Skin epidermis (tissue), 12 donors: ENCODE measurements around the gene LSR.

Experiments
- H3K27ac ChIP-seq, 21 experiments: fragments of 200-600 bp; sonication (generic) in 11 of 21; one replicate each; pipeline ENCODE4 v1.5.0; 2020; ENCODE audit warnings: mild to moderate bottlenecking in 3 of 21, inconsistent platforms in 2 of 21, moderate library complexity in 2 of 21
- H3K4me3 ChIP-seq, 7 experiments: fragments of 200-600 bp; sonication (generic) in 2 of 7; one replicate each; pipeline ENCODE4 v1.5.0; 2020; ENCODE audit warnings: inconsistent platforms in 2 of 7, mild to moderate bottlenecking in 2 of 7, moderate library complexity in 1 of 7

LSR gene

DNA sequence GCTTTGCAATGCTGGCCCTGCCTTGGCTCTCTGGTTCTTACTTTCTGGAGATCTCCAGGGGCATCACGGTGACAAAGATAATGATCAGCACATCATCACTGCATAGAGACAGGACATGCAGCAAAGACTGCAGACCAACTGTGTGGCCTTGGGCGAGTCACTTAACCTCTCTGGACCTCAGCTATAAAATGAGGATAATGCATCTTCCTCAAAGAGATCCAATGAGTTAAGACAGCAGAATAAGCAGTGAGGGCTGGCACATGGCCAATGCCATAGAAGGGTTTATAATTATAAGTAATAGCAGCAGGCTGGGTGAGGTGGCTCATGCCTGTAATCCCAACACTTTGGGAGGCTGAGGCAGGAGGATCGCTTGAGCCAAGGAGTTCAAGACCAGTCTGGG is 45.5 kb downstream of the LSR start:
- Histone ChIP-seq H3K27ac (no peak overlapping the region), H3K4me3 (no peak overlapping the region)

- no peak overlapping the region for H3K27ac ChIP-seq
- no peak overlapping the region for H3K4me3 ChIP-seq
Observed at GRCh38 chr19:35294859-35295791, 46.3 kb downstream of the LSR start.

DNA sequence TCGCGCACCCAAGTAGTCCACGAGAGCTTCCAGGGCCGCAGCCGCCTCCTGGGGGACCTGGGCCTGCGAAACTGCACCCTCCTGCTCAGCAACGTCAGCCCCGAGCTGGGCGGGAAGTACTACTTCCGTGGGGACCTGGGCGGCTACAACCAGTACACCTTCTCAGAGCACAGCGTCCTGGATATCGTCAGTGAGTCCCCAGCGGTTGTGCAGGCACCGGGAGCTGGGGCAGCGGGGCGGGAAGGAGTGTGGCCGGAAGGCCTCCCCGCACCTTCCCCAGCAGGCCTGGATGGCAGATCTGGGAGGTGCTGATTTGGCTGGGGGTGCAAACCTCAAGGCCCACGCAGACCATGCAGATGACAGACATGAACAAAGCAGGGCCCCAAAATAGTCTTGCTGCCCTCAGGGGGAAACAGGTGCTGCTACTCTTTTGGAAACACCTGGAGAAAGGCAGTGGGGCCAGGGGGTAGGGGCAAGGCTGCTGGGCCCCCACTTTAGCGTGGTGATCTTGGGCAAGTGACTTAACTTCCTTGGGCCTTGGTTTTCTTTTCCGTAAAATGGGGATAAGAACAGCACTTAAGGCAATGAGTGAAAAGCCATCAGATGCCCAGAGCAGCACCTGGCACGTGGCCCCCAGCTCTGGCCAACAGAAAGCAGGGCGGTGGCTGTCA is 47.1 kb downstream of the LSR start:
- no peak overlapping the region for H3K4me3 ChIP-seq
- H3K27ac ChIP-seq = no peak overlapping the region

DNA sequence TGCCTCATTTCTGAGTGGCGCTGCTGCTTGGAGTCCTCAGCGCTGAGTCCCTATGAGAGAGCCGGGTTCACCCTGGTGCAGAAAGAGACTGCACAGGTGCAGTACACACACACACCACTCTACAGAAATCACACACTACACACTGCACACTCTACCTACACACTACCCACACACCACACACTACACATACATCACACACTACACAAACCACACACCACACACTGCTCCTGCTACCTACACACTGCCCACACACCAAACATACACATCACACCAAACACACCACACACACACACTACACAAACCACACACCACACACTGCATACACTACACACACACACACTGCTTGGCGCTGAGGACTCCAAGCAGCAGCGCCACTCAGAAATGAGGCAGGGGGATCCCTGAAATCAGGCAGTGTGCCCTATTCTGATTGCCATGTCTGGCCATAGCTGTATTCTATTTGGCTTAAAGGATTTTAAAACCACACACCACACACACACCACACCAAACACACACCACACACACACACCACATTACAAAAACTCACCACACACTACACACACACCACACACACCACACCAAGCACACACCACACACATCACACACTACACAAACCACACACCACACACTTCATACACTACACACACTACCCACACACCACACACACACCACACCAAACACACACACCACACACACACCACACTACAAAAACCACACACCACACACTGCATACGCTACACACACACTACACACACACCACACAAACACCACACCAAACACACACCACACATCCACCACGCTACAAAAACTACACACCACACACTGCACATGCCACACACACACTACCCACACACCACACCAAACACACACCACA is 48.1 kb downstream of the LSR start:
- no peak overlapping the region for H3K4me3 ChIP-seq
- no peak overlapping the region for H3K27ac ChIP-seq

DNA sequence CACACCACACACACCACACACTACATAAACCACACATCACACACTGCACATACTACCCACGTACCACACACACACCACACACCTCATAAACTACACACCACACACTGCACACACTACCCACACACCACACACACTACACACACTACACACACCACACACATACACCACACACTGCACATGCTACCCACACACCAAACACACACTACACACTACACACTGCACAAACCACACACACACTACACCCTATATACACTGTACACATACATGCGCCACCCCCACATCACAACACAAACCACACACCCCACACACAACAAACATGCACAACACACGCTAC is 48.7 kb downstream of the LSR start:
- no peak overlapping the region for H3K27ac ChIP-seq
- no peak overlapping the region for H3K4me3 ChIP-seq

- H3K4me3 ChIP-seq = no peak overlapping the region
- no peak overlapping the region for H3K27ac ChIP-seq
Observed at GRCh38 chr19:35297922-35298321, 49.1 kb downstream of the LSR start.

DNA sequence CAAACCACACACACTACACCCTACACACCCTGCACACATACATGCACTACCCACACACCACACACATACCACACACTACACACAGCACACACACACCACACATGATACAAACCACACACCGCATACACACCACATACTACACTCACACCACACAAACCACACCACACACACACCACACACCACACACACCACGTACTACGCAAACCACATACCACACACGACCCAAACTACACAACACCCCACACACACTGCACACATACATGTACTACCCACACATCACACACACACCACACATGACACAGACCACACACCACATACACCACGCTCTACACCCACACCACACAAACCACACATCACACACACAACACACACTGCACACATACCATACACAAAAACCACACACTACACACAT is 49.8 kb downstream of the LSR start:
- Histone ChIP-seq H3K27ac (no peak overlapping the region), H3K4me3 (no peak overlapping the region)

DNA sequence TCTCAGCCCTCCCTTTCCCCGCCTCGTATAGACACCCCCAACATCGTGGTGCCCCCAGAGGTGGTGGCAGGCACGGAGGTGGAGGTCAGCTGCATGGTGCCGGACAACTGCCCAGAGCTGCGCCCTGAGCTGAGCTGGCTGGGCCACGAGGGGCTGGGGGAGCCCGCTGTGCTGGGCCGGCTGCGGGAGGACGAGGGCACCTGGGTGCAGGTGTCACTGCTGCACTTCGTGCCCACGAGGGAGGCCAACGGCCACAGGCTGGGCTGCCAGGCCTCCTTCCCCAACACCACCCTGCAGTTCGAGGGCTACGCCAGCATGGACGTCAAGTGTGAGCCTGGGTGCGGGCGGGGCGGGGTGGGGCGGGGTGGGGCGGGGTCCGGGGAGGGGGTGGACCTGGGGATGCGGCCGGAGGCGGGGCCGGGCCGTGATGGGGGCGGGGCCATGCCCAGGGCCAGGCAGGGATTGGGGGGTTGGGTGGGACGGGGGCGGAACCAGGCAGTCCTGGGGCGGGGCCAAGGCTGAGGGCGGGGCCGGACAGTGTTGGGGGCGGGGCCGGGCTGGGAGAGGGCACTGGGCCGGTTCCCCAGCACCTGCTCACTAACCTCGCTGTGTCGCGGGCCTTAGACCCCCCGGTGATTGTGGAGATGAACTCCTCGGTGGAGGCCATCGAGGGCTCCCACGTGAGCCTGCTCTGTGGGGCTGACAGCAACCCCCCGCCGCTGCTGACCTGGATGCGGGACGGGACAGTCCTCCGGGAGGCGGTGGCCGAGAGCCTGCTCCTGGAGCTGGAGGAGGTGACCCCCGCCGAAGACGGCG is 50.9 kb downstream of the LSR start:
- Histone ChIP-seq H3K4me3 (no peak overlapping the region), H3K27ac (no peak overlapping the region)

- Histone ChIP-seq H3K27ac (no peak overlapping the region), H3K4me3 (no peak overlapping the region)
Observed at GRCh38 chr19:35300339-35300649, 51.5 kb downstream of the LSR start.

DNA sequence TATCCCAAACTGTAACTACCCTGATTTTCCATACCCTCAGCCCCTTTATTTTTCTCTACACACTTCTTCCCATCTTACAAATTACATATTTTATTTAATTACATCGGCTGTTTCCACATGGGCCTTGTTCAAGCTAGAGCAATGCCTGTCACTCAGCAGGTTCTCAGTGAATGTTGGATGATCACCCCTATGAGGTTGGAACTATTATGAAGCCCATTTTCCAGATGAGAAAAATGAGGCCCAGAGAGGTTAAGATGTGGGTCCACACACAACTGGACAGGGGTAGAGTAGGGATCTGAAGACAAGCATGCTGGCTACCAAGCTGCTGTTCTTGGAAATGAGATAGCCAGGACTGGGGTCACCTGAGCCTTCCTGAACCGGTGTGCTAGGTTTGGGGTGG is 53.2 kb downstream of the LSR start:
- H3K4me3 ChIP-seq = no peak overlapping the region
- no peak overlapping the region for H3K27ac ChIP-seq

- no peak overlapping the region for H3K27ac ChIP-seq
- no peak overlapping the region for H3K4me3 ChIP-seq
Observed at GRCh38 chr19:35302446-35302845, 53.6 kb downstream of the LSR start.

DNA sequence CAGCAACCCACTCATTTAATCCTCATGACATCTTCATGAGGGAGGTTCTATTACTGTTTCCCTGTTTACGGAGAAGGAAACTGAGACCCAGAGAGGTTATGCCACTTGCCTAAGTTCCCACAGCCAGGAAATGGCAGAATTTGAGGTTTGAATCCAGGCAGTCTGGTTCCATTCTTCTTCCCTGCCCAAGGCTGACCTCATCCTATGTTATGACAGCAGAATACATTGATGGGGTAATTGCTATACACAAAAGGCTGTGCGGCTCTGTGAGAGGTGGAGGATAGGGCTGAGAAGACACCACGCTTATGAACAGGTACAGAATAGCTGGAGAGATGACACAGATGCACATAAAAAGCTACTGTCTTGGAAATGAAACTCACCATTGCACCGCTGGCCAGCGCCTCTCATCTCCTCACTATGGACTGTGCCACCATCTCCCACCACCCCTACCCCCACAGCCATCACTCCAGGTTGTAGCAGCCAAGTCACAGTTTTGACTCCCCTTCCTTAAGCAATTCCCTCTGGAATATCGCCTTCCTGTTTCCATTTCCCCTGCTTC is 54.6 kb downstream of the LSR start:
- Histone ChIP-seq H3K27ac (no peak overlapping the region), H3K4me3 (no peak overlapping the region)

GRCh38 chr19:35304036-35304435 is 55.2 kb downstream of the LSR start:
- no peak overlapping the region for H3K27ac ChIP-seq
- no peak overlapping the region for H3K4me3 ChIP-seq

- Histone ChIP-seq H3K27ac (no peak overlapping the region), H3K4me3 (no peak overlapping the region)
Observed at GRCh38 chr19:35305181-35305580, 56.4 kb downstream of the LSR start.

- Histone ChIP-seq H3K27ac (no peak overlapping the region), H3K4me3 (no peak overlapping the region)
Observed at GRCh38 chr19:35306473-35307246, 57.9 kb downstream of the LSR start.

GRCh38 chr19:35307931-35308330 is 59.1 kb downstream of the LSR start:
- no peak overlapping the region for H3K4me3 ChIP-seq
- no peak overlapping the region for H3K27ac ChIP-seq

DNA sequence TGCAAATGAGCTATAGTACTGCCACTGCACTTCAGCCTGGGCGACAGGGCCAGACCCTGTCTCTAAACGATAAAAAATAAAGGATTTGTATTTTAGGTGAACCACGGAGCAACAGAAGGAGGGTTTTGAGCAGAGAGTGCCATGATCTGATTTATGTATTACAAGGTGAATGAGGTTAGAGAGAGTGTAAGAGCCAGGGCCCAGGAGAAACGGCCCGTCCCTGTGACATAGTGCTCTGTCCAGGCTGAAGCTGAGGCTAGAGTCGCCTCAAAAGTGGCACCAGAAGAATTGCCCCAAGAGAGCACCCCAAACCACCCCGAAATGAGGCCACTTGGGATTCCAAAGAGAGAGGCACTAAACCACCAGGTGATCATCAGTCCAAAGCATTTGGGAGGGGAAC is 60.1 kb downstream of the LSR start:
- H3K27ac ChIP-seq = no peak overlapping the region
- H3K4me3 ChIP-seq = no peak overlapping the region

DNA sequence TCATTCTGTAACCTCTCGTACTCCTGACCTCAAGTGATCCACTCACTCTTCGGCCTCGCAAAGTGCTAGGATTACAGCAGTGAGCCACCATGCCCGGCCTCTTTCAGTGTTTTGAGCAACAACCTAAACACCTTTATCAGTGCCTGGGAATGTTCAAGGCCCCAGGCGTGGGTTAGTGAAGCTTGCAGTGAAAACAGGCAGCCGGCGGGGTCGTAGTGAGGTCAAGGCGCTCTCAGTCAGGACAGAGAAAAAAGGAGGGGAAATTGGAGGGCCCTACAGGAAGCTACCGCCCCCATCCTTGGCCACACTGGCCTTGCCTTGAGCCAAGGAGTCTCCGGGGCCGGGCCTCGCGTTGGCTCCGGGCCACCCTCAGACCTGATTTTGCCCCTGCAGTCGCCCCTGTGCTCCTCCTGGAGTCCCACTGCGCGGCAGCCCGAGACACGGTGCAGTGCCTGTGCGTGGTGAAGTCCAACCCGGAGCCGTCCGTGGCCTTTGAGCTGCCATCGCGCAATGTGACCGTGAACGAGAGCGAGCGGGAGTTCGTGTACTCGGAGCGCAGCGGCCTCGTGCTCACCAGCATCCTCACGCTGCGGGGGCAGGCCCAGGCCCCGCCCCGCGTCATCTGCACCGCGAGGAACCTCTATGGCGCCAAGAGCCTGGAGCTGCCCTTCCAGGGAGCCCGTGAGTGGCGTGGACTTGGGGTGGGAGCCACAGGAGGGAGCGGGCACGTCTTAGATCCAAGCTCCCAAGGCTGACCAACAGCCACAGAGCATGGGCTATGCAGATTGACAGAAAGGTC is 60.9 kb downstream of the LSR start:
- Histone ChIP-seq H3K27ac (no peak overlapping the region), H3K4me3 (no peak overlapping the region)
